Activated T-helper 2 cell treated with anti-CD3 and anti-CD28 coated beads, Interferon-gamma antibody, Interleukin-2, Interleukin-4, amounts not matched to agents 10 μg/mL and 5 μg/mL and 100 μg/mL, durations not matched to agents 14 hours and 24 hours and 36 hours (primary cell): ENCODE measurements around the gene IL17RA. TPM values are rescaled to one million over a fixed set of nuclear protein-coding genes. Genes with fewer than 3 reads are reported as not detected.

Source experiments
- DNase-seq: peaks from one replicate; pipeline ENCODE4 v3.0.0; 2021; ENCODE audit warnings: low spot score
- H3K27ac Mint-ChIP-seq: one replicate; pipeline ENCODE4 v1.8.0; 2021; ENCODE audit warnings: mixed read lengths
- H3K27me3 Mint-ChIP-seq: one replicate; pipeline ENCODE4 v1.8.0; 2021; ENCODE audit warnings: low read depth, mixed read lengths
- H3K36me3 Mint-ChIP-seq: one replicate; pipeline ENCODE4 v1.8.0; 2021; ENCODE audit warnings: low read depth, mixed read lengths
- H3K4me1 Mint-ChIP-seq: one replicate; pipeline ENCODE4 v1.8.0; 2021; ENCODE audit warnings: low read depth, mixed read lengths
- H3K4me3 Mint-ChIP-seq: one replicate; pipeline ENCODE4 v1.8.0; 2021; ENCODE audit warnings: low read depth, mild to moderate bottlenecking, moderate library complexity, mixed read lengths
- H3K9me3 Mint-ChIP-seq: one replicate; pipeline ENCODE4 v1.8.0; 2021; ENCODE audit warnings: mixed read lengths
- intact Hi-C: fragments of 100-400 bp; cut with micrococcal nuclease; formaldehyde crosslinking; loops from one replicate; pipeline ENCODE4 v1.15.1; 2023
- total RNA-seq: library from RNA; stranded (reverse); gene quantifications from 2 replicates; pipeline ENCODE4 v1.2.3, GENCODE V29; 2022

Gene IL17RA
- total RNA-seq, 1 donor from 2014 or later: 17.6 TPM

DNA sequence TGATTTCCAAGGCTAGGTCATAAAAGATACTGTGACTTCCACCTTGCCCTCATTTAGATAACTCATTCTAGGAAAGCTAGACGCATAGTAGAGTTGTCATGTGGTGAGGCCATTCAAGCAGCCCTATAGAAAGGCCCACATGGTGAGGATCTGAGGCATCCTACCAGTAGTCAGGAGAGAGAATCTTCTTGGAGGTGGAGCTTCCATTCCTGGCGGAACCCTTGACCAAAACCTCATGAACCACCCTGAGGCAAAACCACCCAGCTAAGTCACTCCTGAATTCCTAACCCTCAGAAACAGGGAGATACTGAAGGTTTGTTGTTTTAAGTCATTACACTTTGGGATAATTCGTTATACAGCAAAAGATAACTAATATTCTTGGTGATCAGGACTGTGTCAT lies 77.2 kb downstream of the IL17RA start:
- Mint-ChIP-seq H3K9me3 (no peaks in the 10 kb centered on the region), H3K36me3 (no peaks in the 10 kb centered on the region), H3K27me3 (peaks cover 3% of the 10 kb centered on the region), H3K4me1 (peaks cover 12% of the 10 kb centered on the region), H3K27ac (no peak overlapping the region), H3K4me3 (no peak overlapping the region)
- intact Hi-C loops: no loop called here
- DNase-seq: no peak

DNA sequence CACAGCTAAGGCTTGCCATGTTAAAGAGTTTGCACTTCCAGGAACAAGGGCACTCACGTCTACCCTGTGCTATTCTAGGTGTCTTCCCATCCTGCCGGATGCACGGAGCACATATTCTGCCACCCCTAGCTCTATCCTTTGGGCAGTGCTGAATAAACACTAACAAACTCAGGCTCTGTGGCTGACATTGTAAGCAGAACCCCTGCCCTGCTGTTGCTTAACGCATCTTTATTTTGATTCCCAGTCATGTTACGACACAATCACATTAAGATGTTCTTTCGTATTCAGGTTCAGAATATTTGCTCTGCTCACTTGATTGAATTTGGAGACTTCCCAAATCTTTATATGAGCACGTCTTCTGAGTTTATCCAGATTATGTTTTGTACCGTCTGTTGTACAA lies 77.9 kb downstream of the IL17RA start:
- no peak for DNase-seq
- no peaks in the 10 kb centered on the region for H3K9me3 Mint-ChIP-seq
- peaks cover 6% of the 10 kb centered on the region for H3K27me3 Mint-ChIP-seq
- H3K4me1 Mint-ChIP-seq: peaks cover 10% of the 10 kb centered on the region
- no peak overlapping the region for H3K27ac Mint-ChIP-seq
- no peak overlapping the region for H3K4me3 Mint-ChIP-seq
- intact Hi-C loops: no loop called here
- H3K36me3 Mint-ChIP-seq: no peaks in the 10 kb centered on the region

DNA sequence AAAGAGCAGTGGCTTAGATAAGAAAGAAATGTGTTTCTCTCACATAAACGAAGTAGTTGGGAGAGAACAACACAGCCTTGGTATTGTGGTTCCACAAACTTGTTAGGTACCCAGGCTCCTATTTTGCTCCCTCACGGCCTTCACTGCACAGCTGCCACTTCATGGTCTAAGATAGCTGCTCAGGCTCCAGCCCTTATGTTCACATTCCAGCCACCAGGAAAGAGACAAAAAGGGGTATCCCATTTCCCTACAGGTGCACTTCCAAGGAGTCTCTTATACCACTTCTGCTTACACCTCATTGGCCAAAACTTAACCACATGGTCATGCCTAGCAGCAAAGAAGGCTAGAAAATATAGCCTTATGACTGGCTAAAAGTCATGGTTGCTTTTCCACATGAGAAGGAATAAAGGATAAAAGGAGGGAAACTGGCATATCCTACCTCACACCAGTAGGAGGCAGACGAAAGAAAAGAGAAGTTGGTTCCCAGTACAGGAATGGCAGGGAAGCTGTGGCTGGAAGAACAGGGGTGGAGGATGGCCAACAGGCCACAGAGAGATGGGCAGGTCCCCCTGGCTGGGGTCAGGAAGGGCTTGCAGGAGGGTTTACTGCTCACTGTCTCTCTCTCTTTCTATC lies 79.7 kb downstream of the IL17RA start:
- no peak overlapping the region for H3K27ac Mint-ChIP-seq
- H3K4me3 Mint-ChIP-seq: no peak overlapping the region
- intact Hi-C loops: no loop called here

More for the DNA sequence above, 79.7 kb downstream of the IL17RA start:
- no peaks in the 10 kb centered on the region for H3K9me3 Mint-ChIP-seq
- no peaks in the 10 kb centered on the region for H3K36me3 Mint-ChIP-seq
- H3K27me3 Mint-ChIP-seq: peaks cover 7% of the 10 kb centered on the region
- DNase-seq: no peak
- peaks cover 5% of the 10 kb centered on the region for H3K4me1 Mint-ChIP-seq

Other genes with a start within 250 kb of the IL17RA start
- gene GAB4, start 76.8 kb upstream of the IL17RA start, total RNA-seq: 0.07 TPM in 1 of 2 replicates, not detected in the other
- 0.05 and 0.09 TPM in 2 replicates for gene TMEM121B, start 36.4 kb downstream of the IL17RA start, total RNA-seq
- gene HDHD5, start 74.3 kb downstream of the IL17RA start, total RNA-seq: 44.3 and 44.8 TPM in 2 replicates
- gene ADA2, start 134.4 kb downstream of the IL17RA start, total RNA-seq: 3.9 and 4.5 TPM in 2 replicates